HG02943 (cell line): ENCODE results near the gene TBC1D3D.
"Not testable (repeated sequence)": the region's sequence is repeated elsewhere in the genome, so short reads cannot be mapped to it uniquely, and the experiment has no call there.

ENCODE experiments used
- ATAC-seq: cut with Tn5 transposase; IDR thresholded peaks from one replicate; pipeline ENCODE4 v1.9.1; 2021; ENCODE audit warnings: mild to moderate bottlenecking, low read depth, moderate library complexity; ENCODE audit not compliant: unreplicated experiment

The TBC1D3D gene

DNA sequence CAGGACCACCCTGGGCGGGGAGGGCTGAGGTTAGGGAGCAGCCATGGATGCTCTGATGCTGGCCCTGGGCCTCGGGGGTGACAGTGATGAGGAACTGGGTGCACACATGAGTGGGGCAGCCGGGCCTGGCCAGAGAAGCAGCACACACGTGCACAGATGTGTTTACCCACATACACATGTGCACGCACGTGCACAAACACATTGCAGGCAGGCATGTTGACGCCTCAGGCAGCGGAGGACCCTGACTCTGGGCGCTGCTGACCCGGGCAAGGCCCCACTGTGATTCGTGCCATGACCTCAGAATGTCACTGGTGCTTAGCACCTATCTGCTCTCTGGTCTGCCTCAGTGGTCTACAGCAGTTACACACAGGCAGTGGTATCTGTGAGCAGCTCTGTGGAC is at the start of gene TBC1D3D:
TSS of gene TBC1D3D (plus strand) at position 301 of the 400 bp plus-strand sequence. CDS start 1,585 bp downstream, outside the sequence.
- not testable (repeated sequence) for ATAC-seq

DNA sequence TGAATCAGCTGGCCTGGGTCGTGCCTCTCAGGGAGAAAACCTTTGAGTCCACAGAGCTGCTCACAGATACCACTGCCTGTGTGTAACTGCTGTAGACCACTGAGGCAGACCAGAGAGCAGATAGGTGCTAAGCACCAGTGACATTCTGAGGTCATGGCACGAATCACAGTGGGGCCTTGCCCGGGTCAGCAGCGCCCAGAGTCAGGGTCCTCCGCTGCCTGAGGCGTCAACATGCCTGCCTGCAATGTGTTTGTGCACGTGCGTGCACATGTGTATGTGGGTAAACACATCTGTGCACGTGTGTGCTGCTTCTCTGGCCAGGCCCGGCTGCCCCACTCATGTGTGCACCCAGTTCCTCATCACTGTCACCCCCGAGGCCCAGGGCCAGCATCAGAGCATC is 14.8 kb upstream of the TBC1D3D start, which contains the start of gene TBC1D3L:
TSS of gene TBC1D3L (minus strand) at position 101 of the 400 bp plus-strand sequence. CDS start 1,540 bp downstream, outside the sequence.
- not testable (repeated sequence) for ATAC-seq
